Parathyroid adenoma (tissue), 2 donors: Measurements from ENCODE around the gene PRSS23.

ENCODE experiments used
- H2AFZ ChIP-seq: fragments of 300-600 bp; sonication (generic); one replicate; pipeline ENCODE4 v1.7.0; 2017; ENCODE audit warnings: antibody characterized with exemption, mild to moderate bottlenecking
- H3K27ac ChIP-seq: fragments of 300-600 bp; sonication (generic); one replicate; pipeline ENCODE4 v1.7.0; 2017
- H3K27me3 ChIP-seq: fragments of 300-600 bp; sonication (generic); one replicate; pipeline ENCODE4 v1.7.0; 2017; ENCODE audit warnings: low read length; ENCODE audit not compliant: control insufficient read depth, insufficient read depth
- H3K36me3 ChIP-seq: fragments of 300-600 bp; sonication (generic); one replicate; pipeline ENCODE4 v1.7.0; 2017; ENCODE audit warnings: low read length; ENCODE audit not compliant: control insufficient read depth, insufficient read depth
- H3K4me1 ChIP-seq: fragments of 300-600 bp; sonication (generic); one replicate; pipeline ENCODE4 v1.7.0; 2017; ENCODE audit warnings: control low read depth
- H3K4me2 ChIP-seq: fragments of 300-600 bp; sonication (generic); one replicate; pipeline ENCODE4 v1.7.0; 2017; ENCODE audit warnings: low read length
- H3K4me3 ChIP-seq: fragments of 300-600 bp; sonication (generic); one replicate; pipeline ENCODE4 v1.7.0; 2017; ENCODE audit warnings: low read depth, low read length
- H3K79me2 ChIP-seq: fragments of 300-600 bp; sonication (generic); one replicate; pipeline ENCODE4 v1.7.0; 2017; ENCODE audit warnings: control low read depth
- H3K9ac ChIP-seq: fragments of 300-600 bp; sonication (generic); one replicate; pipeline ENCODE4 v1.7.0; 2017; ENCODE audit warnings: mild to moderate bottlenecking
- H3K9me3 ChIP-seq: fragments of 300-600 bp; sonication (generic); one replicate; pipeline ENCODE4 v1.7.0; 2017; ENCODE audit warnings: low read length; ENCODE audit not compliant: control insufficient read depth
- TF ChIP-seq, protein P1 (sequence below): fragments of 300-600 bp; sonication (generic); IDR thresholded peaks from one replicate; pipeline ENCODE4 v1.7.0; 2017; ENCODE audit warnings: antibody characterized with exemption, mild to moderate bottlenecking
- donor health status: primary hyperparathyroidism.

PRSS23 gene

DNA sequence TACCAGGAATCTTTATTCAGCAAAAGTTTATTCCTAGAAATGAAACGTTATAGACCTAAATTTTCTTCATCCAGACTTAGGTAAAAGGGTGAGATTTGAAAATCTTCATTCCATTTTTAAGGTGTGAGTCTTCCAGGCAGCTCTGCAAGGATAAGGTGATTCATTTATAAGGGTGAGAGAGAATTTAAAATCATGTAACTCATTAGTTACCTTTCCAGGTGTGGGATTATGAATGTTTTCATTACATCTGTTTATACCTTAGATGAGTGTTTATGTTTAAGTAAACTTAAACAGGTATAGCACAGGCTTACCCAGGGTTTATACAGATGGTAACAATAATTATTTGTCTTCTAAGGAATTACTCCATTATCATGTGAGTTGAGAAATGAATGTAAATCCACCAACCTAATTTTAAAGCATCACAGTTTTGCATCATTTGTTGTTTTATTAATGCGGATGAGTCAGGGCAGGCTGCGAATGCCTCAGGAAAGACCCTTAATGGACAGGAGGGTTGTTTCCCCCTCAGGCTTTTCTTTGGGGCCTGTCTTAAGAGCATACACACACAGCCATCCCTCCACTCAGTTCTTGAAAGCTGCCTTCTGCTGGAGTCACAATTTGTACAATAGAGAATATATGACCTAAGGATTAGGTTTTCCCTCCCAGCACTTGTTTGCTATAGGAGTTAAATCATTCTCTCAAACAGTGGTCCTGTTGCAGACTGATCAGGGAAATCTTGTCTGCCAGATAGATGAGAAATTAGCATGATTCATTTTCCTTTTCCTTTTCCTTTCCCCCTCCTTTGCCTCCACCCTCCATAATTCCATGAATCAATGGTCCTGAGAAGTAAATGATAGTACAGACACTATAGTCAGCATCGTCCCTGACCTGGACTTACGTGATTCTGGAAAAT, 3.0 kb downstream of the PRSS23 start:
- H3K4me1 ChIP-seq, result peaks cover 19% of the 10 kb centered on the region
- H3K4me2 ChIP-seq, result no peak overlapping the region
- no peaks in the 10 kb centered on the region for H3K9me3 ChIP-seq
- TF ChIP-seq, protein P1, sequence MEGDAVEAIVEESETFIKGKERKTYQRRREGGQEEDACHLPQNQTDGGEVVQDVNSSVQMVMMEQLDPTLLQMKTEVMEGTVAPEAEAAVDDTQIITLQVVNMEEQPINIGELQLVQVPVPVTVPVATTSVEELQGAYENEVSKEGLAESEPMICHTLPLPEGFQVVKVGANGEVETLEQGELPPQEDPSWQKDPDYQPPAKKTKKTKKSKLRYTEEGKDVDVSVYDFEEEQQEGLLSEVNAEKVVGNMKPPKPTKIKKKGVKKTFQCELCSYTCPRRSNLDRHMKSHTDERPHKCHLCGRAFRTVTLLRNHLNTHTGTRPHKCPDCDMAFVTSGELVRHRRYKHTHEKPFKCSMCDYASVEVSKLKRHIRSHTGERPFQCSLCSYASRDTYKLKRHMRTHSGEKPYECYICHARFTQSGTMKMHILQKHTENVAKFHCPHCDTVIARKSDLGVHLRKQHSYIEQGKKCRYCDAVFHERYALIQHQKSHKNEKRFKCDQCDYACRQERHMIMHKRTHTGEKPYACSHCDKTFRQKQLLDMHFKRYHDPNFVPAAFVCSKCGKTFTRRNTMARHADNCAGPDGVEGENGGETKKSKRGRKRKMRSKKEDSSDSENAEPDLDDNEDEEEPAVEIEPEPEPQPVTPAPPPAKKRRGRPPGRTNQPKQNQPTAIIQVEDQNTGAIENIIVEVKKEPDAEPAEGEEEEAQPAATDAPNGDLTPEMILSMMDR, result no peak
- H3K4me3 ChIP-seq, result no peak overlapping the region
- H3K27ac ChIP-seq, result no peak overlapping the region
- no peak overlapping the region for H2AFZ ChIP-seq
- no peaks in the 10 kb centered on the region for H3K27me3 ChIP-seq
- no peak overlapping the region for H3K9ac ChIP-seq
- H3K79me2 ChIP-seq, result no peaks in the 10 kb centered on the region
- no peaks in the 10 kb centered on the region for H3K36me3 ChIP-seq

DNA sequence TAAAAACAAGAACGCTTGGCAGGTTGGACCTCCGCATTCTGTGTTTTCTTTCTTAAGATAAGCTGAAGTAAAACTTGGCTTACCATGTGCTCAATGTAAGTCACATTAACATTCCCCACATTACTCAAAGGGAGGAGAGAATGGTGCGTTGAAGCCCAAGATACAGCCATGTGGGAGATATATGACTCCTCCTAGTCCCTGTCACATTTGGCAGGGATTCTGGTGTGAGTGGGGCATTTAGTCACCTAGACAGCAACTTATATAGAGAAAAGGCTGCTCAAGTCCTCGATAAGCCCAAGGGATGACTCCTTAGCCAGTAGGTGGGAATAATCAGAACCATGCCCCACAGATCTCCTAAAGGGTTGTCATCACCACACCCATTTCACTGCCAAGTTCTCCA, 4.6 kb downstream of the PRSS23 start:
- no peak overlapping the region for H3K4me3 ChIP-seq
- no peaks in the 10 kb centered on the region for H3K36me3 ChIP-seq
- no peaks in the 10 kb centered on the region for H3K79me2 ChIP-seq
- peaks cover 19% of the 10 kb centered on the region for H3K4me1 ChIP-seq
- TF ChIP-seq, protein P1, result no peak
- H2AFZ ChIP-seq, result no peak overlapping the region
- H3K4me2 ChIP-seq, result no peak overlapping the region
- peak overlapping the region; percentile 29 for H3K27ac ChIP-seq
- H3K9ac ChIP-seq, result no peak overlapping the region
- H3K27me3 ChIP-seq, result no peaks in the 10 kb centered on the region
- no peaks in the 10 kb centered on the region for H3K9me3 ChIP-seq

DNA sequence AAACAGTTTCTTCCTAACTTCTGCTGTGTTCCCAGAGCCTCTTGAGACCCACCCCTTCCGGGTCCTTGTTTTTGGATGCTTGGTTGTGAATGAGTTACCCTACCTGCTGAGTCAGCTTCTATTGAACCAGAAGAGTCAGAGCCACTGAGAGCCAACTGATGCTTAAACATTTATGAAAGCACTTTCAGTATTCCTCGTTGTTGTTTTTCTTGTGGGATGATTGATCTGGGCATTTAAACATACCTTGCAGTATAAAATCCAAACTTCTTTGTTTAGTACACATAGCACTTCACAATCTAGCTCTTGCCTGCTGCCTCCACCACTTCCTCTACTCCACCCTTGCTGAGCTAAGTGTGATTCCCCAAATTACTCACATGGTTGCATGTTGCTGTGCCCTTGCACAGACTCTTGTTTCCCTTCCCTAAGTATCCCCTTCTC, 5.5 kb downstream of the PRSS23 start:
- Histone ChIP-seq H3K9ac (no peak overlapping the region), H3K27me3 (no peaks in the 10 kb centered on the region), H3K27ac (peak overlapping the region; percentile 29), H3K79me2 (no peaks in the 10 kb centered on the region), H3K4me1 (peaks cover 19% of the 10 kb centered on the region), H3K36me3 (no peaks in the 10 kb centered on the region), H2AFZ (no peak overlapping the region), H3K4me3 (no peak overlapping the region), H3K4me2 (peak overlapping the region; percentile 30), H3K9me3 (no peaks in the 10 kb centered on the region)
- TF ChIP-seq, protein P1, result no peak

DNA sequence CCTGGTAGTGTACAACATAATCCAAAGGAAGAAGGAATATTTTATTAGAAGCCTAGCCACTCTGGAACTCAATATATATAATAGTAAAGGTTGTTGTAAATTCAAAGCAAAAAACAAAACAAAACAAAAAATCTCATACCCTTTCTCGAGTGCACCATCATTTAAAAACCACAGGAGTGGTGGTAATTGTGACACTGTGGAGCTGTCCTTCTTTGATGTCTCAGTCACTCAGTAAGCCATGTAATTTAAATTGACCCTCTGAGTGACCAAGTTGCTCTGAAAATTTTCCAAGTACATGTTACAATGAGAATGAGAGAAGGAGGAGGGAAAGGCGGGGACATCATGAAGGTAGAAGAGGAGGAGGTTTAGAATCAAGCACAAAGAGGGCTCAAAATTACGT, 6.6 kb downstream of the PRSS23 start:
- no peaks in the 10 kb centered on the region for H3K9me3 ChIP-seq
- no peak overlapping the region for H3K9ac ChIP-seq
- H3K27ac ChIP-seq, result peak overlapping the region; percentile 7
- H3K27me3 ChIP-seq, result no peaks in the 10 kb centered on the region
- peaks cover 19% of the 10 kb centered on the region for H3K4me1 ChIP-seq
- TF ChIP-seq, protein P1, result no peak
- no peaks in the 10 kb centered on the region for H3K79me2 ChIP-seq
- H3K4me3 ChIP-seq, result no peak overlapping the region
- H3K4me2 ChIP-seq, result no peak overlapping the region
- H2AFZ ChIP-seq, result no peak overlapping the region
- H3K36me3 ChIP-seq, result no peaks in the 10 kb centered on the region
